Bronchial epithelial cell (primary cell): Measurements from ENCODE around the gene ARHGAP5. TPM values are rescaled to one million over a fixed set of nuclear protein-coding genes. Genes with fewer than 3 reads are reported as not detected.

Source experiments
- DNase-seq: peaks from one replicate; pipeline ENCODE4 v3.0.0-alpha.2; 2010; ENCODE audit warnings: low read depth
- FAIRE-seq: peaks from 2 replicates; lab custom pipeline; 2011; peaks lifted over from hg19 to GRCh38; lab: Jason Lieb, UNC
- H3K27me3 ChIP-seq: 2 replicates; pipeline ENCODE4 v1.5.1; 2011; ENCODE audit warnings: low read length; ENCODE audit not compliant: control insufficient read depth, insufficient read depth
- H3K36me3 ChIP-seq: 2 replicates; pipeline ENCODE4 v1.5.1; 2011; ENCODE audit warnings: low read length; ENCODE audit not compliant: control insufficient read depth, insufficient read depth
- H3K4me3 ChIP-seq: 2 replicates; pipeline ENCODE4 v1.5.1; 2011; ENCODE audit warnings: mild to moderate bottlenecking, low read depth, low read length, control low read depth
- CTCF ChIP-seq: IDR thresholded peaks from 2 replicates; pipeline ENCODE4 v1.5.1; 2011; ENCODE audit warnings: mild to moderate bottlenecking, moderate library complexity, low read length, control low read depth, inconsistent platforms; ENCODE audit not compliant: insufficient read depth, severe bottlenecking
- total RNA-seq: library from RNA; depleted of rRNA; stranded (reverse); fragments of >200 nt; gene quantifications from 2 replicates; pipeline ENCODE4 v1.2.1, GENCODE V29; 2014

The ARHGAP5 gene
- total RNA-seq, 1 donor from 2014 or later: 139 TPM

DNA sequence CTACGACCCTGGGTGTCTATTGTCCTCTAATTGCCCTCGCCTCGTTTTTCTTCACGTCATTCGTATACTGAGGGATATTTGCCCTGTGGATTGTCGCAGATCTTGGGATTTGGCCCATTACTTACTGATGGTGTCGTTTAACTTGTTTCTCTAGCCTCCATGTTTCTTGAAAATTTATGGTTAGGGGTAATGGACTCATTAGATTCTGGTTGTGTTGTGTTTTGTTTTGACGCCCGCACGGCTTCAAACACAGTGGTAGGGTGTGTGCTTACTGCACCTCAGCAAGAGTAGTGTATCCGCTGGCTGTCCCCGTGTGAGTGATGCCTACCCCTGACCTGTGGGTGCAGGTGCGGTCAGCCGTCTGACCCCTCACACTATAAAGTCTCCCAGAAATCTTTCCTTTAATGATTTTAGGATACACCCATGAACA, 126.8 kb downstream of the ARHGAP5 start:
- no peaks in the 10 kb centered on the region for H3K27me3 ChIP-seq
- no peak for TF ChIP-seq CTCF
- H3K4me3 ChIP-seq: peak overlapping the region; percentile 73
- DNase-seq: no peak
- no peak for FAIRE-seq
- H3K36me3 ChIP-seq: no peaks in the 10 kb centered on the region

GRCh38 chr14:32205554-32205953, 128.4 kb downstream of the ARHGAP5 start:
- Histone ChIP-seq H3K36me3 (no peaks in the 10 kb centered on the region), H3K4me3 (no peak overlapping the region), H3K27me3 (no peaks in the 10 kb centered on the region)
- no peak for TF ChIP-seq CTCF
- FAIRE-seq: no peak
- no peak for DNase-seq

- no peaks in the 10 kb centered on the region for H3K36me3 ChIP-seq
- H3K4me3 ChIP-seq: no peak overlapping the region
- H3K27me3 ChIP-seq: no peaks in the 10 kb centered on the region
- peak; percentile 26 for DNase-seq
- FAIRE-seq: no peak
- TF ChIP-seq CTCF: peak; percentile 14
Observed at GRCh38 chr14:32205984-32206383, 128.9 kb downstream of the ARHGAP5 start.

GRCh38 chr14:32206552-32206951, 129.4 kb downstream of the ARHGAP5 start:
- Histone ChIP-seq H3K27me3 (no peaks in the 10 kb centered on the region), H3K36me3 (no peaks in the 10 kb centered on the region), H3K4me3 (no peak overlapping the region)
- DNase-seq (no peak), FAIRE-seq (no peak)
- no peak for TF ChIP-seq CTCF

GRCh38 chr14:32208490-32208889, 131.4 kb downstream of the ARHGAP5 start:
- no peak for TF ChIP-seq CTCF
- DNase-seq (no peak), FAIRE-seq (no peak)
- H3K4me3 ChIP-seq: no peak overlapping the region
- no peaks in the 10 kb centered on the region for H3K36me3 ChIP-seq
- no peaks in the 10 kb centered on the region for H3K27me3 ChIP-seq

Other genes with a start within 250 kb of the ARHGAP5 start
- gene RNU6-7, start 124.7 kb downstream of the ARHGAP5 start, total RNA-seq: not detected in 2 replicates
- not detected in 2 replicates for gene RNU6-8, start 126.0 kb downstream of the ARHGAP5 start, total RNA-seq